ENCODE measurements around the gene CGNL1. TPM values are rescaled to one million over a fixed set of nuclear protein-coding genes. Genes with fewer than 3 reads are reported as not detected.
A peak's percentile ranks its signal among the peaks of the same experiment; 100 is the strongest.

CGNL1 gene
- polyA plus RNA-seq, 1 donor, result 63.7 TPM

DNA sequence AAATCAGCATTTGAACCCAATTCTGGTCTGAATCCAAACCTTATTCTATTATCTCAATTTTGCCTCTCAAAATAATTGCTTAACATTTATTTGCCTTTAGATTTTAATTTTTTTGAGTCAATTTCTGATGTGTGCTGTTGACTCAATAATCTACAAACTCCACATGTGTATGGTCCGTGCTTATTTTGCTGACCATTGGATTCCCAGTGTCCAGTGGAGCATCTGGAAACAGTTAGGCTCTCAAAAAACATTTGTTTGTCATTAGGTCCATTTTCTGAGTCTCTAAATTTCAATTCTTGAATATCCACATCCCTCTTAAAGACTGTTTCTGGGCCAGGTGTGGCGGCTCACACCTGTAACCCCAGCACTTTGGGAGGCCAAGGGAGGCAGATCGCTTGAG lies 196.2 kb downstream of the CGNL1 start:
- DNase-seq, result no peak

DNA sequence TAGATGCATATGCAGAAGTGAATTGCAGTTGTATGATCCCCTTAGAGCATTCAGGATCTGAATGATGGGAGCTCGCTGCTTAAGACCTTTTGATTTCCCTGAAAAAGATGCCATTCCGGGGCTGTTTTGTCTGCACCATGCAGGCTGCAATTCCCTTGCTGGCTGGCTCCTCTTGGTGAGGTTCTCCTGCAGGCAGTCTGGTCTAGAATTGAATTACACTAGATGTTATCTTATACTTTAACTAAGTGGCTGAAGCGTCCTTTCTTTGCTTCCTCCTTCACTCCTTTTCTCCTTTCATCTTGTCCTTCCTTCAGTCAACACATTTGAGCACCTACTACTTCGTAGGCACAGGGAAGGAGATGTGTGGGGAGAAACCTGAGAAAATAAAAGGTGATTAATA lies 196.8 kb downstream of the CGNL1 start:
- DNase-seq, result no peak

DNA sequence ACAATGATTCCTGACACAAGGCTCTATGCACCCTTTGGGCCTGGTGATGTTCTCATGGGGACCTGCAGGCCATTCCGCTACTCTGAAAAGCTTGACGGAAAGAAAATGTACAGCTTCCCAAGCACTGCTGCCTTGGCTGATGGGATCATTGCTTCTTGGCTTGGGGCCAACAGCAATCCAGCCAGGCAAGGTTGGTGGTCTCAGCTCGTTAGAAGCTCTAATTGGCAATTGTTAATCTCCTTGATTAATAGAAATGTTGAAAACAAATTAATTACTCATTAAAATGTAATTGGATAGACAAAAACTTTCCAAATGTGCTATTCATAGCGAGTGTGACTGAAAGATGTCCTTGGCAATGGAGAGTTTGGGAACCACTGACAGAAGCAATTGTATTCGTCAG lies 199.1 kb downstream of the CGNL1 start:
- no peak for DNase-seq

GRCh38 chr15:57578288-57578900 lies 202.1 kb downstream of the CGNL1 start:
- DNase-seq, result no peak

DNA sequence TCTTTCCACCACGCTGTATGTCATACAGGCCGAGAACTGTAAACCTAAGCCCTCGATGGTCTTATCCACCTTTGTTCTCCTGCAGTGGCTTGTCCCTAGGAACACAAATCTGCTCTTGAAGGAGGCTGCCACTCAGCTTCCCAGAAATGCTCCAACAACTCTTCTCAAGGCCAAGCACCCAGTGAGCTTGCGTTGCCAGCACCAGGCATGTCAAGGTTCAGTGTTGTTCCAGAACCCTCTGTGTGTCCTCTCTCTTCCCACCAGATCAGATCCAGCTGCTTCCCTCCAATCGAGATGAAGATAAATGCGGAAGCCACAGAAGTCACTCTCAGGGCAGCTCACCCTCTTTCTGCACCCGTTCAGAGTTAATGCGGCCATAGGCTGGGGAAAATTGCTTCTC lies 204.1 kb downstream of the CGNL1 start:
- no peak for DNase-seq

DNA sequence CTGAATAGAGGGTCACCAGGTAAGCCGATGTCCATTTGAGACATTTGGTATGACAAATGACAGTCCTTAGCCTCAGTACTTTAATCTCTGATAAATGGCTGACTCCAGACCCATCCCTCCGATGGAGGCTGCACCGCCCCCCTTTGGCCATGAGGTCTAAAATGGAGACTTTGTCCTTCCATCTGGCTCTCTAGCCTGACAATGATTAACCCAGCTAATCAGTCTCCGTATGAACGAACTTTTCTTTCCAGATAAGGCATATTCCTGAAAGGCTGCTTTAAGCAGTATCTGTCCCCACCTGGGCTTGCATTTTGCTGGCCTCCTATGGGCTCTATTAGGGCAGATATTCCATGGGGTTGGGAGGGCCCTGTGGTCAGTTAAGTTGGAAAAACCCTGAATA lies 204.6 kb downstream of the CGNL1 start:
- DNase-seq, result no peak

GRCh38 chr15:57582090-57582489 lies 205.8 kb downstream of the CGNL1 start:
- DNase-seq, result no peak

DNA sequence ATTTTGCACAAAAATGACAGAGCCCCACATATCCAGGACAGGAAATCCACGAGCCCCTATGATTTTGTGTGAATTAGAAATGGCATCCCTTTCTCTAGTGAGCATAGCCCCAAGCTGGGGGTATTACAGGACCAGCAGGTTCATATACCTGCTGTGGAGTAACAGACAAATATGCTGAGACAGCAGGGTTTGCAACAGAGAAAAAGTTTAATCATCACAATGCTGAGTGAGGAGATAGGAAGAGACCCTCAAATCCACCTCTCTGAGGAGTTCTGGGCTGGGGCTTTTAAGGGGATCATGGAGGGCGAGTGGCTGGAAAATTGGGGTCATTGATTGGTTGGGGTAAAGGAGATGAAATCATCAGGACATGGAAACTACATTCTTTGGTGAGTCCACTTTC lies 207.0 kb downstream of the CGNL1 start:
- DNase-seq, result no peak

DNA sequence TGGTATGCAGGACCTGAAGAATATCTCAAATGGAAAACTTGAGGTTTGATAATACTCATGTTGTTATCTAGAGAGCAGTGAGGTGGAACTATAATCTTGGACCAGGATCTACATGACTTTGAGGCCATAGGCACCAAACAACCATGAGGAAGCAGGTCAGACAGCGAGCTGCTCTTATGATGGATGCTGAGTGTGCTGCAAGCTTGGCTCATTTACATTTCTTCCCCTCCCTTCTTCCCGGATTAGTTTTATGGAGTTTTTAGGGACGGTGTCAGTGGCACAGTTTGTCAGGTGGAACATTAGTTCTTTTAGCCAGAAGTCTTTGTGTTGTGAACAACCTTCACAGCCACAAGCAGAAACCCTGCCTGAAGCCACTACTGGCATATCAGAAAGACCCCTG lies 207.4 kb downstream of the CGNL1 start:
- DNase-seq, result no peak

DNA sequence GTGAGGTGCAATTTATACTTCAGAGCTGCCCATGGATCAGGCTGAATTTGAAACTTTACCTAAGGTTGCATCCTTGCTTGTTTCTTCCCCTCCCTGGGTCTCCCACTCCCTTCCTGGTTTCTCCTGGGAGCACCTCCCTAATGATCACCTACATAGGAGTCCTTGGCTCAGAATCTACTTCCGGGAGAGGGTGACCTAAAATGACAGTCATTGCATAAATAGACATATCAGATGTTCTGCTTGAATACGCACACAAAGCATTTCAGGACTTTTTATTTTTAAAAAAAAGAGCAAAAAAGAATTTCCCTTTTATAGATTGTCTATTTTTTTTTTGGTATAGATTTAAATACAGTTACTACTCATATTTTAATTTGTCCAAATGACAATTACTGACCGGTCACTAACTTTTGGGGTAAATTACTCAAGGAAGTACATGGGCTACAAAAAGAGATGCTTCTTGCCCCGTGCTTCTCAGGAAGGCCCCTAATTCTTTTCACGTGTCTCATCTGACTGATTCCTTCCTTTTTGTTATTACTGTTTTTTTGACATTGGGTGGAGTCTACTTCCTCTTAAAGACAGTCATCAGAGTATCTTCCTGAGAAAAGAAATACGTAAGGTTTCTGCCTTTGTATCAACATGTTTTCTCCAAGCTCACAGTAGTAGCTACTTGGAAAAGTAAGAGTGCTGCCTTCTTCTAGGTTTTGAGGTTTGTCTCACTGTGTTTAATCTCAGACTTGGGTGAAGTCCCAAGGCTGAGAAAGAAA lies 210.5 kb downstream of the CGNL1 start:
- no peak for DNase-seq

DNA sequence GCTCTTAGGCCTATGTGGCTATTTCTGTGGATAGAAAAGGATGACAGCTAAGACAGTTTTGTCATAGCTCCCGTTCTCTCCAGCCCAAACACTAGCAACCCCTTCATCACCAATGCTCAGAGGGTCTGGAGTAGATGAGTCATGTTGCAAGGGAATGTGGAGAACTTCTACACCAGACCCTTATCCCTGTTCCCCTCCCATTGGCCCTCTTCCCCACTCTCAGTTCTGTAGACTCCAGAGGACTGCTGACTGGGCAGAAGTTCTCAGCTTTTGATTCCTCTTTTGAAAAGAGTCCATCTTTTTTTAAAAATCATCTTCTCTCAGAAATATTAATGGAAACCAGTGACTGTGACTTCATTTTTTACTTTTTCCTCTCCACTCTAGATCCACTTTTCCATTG lies 213.0 kb downstream of the CGNL1 start:
- DNase-seq, result no peak

GRCh38 chr15:57589754-57590153 lies 213.4 kb downstream of the CGNL1 start:
- no peak for DNase-seq

GRCh38 chr15:57591237-57591821 lies 215.0 kb downstream of the CGNL1 start:
- no peak for DNase-seq

DNA sequence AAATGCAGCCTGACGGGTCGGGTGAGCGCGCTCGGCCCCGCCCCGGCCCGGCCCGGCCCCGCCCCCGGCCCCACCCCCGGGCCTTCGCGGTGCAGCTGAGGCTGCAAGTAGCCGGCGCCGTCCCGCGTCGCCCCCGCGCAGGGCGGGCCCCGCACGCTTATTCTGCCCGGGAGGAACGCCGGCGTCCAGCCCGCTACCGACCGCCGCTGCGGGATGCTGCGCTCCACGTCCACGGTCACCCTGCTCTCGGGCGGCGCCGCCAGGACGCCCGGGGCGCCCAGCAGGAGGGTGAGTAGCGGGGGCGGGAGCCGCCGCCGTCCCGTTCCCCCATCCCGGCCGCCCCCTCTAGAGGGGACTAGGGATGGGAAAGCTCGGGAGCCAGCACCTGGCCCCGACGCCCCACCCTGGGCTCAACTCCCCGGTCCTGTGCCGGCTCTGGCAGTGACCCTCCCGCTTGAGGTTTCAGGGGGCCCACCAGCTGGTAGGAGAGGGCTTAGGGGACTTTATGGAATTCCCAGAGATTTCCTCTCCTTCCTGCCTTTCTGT lies 215.6 kb downstream of the CGNL1 start, which contains the start of gene MYZAP:
Gene MYZAP, plus strand, starts transcription at position 83 of the 546 bp plus-strand sequence. Its CDS starts 131 bp downstream, at position 214.
- peak; percentile 30 for DNase-seq

GRCh38 chr15:57592426-57592825 lies 216.1 kb downstream of the CGNL1 start:
- no peak for DNase-seq

GRCh38 chr15:57592836-57593420 lies 216.6 kb downstream of the CGNL1 start:
- no peak for DNase-seq

DNA sequence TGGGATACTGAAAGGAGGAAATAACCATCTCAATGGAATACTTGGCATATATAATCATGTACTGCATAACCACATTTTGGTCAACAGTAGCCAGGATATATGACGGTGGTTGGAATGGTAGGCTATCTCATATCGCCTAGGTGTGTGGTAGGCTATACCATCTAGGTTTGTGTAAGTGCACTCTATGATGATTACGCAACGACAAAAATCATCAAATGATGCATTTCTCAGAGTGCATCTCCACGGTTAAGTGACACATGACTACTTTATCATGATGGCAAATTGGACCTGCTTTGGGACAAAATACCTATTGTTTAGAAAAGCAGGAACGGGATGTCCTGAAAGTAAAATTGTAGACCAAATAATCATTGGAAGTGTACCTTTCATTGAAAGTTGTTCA lies 218.2 kb downstream of the CGNL1 start:
- no peak for DNase-seq

- no peak for DNase-seq
These were observed 218.9 kb downstream of the CGNL1 start for GRCh38 chr15:57595011-57595866.

DNA sequence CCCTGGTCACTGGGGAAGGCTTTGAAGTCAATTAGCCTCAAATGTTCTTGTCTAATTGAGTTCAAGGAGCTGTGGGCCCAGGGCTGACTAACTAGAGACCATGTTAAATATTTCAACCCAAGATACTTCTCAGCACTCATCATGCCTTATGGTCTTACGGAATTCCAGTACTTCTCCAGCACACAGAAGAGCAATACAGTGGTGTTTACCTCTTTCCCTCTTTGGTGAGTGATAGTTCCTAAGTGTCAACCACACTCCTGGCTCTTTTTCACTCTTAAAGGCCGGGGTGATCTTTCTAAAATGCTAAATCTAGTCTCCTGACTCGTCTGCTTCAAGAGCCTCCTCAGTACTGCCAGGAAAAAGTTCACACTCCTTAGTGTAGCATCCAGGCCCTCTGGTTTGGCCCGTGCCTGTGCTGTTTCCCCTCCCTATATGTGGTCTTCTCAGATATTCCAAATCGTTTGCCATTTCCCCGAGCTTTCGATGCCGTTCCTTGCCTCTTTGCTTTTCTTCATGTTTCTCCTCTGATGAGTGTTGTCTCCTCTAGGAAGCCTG lies 220.1 kb downstream of the CGNL1 start:
- DNase-seq, result no peak

GRCh38 chr15:57596978-57597377 lies 220.7 kb downstream of the CGNL1 start:
- no peak for DNase-seq

DNA sequence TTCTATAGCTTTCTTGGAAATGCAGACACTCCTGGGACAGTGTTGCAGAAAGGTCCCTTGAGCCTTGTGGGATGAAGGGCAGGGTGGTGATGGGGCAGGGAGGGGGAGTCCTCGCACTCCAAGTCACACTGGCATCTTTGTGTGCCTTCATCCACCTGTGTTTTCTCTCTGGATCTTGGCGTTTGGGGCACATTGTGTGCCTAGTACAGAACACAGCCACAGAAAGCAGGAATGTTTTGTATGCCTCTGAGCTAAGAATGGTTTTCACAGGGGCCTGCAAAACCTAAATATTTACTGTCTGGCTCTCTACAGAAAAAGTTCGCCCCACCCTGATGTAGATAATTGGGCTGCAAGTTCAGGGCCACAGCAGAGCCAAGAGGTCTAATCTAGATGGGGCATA lies 221.1 kb downstream of the CGNL1 start:
- DNase-seq, result no peak

DNA sequence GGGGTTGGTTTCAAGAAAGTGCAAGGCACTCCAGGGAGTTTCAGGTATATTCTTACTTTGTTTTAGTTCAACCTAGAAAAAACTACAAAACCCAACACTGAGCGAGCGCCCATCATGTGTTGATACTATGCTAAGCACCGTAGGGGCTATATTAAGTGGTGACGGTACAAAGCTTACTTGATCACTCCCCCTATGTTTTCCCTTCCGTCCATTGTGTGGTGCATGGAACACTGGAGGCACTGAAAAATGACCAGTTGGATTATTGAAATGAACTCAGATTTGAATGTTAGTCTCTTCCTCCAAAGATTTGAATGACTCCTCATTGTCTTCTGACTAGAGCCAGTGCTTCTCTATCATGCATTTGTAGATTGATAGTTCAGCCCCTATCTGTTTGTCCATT lies 222.0 kb downstream of the CGNL1 start:
- DNase-seq, result no peak

Data from left kidney (tissue), 2 donors.